Stimulated activated CD8-positive, alpha-beta memory T cell treated with anti-CD3 and anti-CD28 coated beads, Interleukin-15, amount 100 ng/mL, for 24 hours (primary cell): ENCODE results near the gene SIGLEC8.
"Not testable (repeated sequence)": the region's sequence is repeated elsewhere in the genome, so short reads cannot be mapped to it uniquely, and the experiment has no call there.

Source experiments
- DNase-seq: peaks from one replicate; pipeline ENCODE4 v3.0.0-alpha.2; 2020; ENCODE audit warnings: low read depth

The SIGLEC8 gene

DNA sequence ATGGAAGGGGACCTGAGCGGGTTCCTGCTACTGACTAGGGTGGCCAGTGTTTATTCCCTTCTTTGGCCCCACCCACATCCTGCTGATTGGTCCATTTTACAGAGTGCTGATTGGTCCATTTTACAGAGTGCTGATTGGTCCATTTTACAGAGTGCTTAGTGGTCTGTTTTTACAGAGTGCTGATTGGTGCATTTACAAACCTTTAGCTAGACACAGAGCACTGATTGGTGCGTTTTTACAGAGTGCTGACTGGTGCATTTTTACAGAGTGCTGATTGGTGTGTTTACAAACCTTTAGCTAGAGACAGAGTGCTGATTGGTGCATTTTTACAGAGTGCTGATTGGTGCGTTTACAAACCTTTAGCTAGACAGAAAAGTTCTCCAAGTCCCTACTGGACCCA, 10.7 kb downstream of the SIGLEC8 start:
- DNase-seq, result not testable (repeated sequence)

DNA sequence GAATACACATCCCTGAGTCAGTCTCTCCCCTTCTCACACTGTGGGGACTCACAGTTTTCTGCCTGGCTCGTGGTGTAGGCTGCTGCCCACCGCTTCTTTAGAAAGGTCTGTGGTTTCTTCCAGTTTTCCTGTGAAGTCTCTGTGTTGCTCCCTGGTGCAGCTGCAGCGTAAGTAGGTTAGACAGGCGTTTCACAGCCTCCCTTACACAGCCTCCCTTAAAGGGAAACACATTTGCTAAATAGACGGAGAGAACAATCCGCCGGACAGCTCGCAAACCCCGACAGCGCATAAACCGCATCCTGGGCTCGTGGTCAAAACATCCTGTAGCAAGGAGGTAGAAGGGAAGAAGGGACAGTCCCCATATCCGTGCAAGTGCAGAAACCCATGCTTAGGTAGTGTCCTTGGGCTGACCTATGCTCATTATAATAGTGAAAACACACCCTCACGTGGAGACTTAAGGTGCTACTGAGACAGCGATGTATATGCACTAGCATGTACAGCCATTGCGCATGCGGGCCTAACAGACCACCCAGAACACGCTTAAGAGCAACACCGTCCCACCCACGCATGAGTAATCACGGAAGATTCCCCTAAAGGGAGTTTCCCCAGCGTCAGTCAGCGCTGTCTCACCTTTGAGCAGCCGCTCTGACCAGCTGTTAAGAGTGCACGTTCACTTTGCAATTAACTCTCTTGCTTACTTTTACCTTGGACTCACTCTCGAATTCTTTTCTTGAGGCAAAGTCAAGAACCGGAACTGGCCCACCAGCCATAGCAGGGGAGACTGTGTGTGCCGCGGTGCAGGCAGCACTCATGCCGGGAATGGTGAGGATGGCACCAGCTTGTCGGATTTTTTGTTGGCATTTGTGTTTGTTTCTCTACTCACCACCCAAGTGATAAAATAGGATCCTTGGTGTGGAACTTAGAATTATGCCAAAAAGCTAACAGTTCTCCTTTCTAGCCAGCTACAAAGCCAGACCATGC, 16.6 kb downstream of the SIGLEC8 start:
- DNase-seq, result peak; percentile 55

DNA sequence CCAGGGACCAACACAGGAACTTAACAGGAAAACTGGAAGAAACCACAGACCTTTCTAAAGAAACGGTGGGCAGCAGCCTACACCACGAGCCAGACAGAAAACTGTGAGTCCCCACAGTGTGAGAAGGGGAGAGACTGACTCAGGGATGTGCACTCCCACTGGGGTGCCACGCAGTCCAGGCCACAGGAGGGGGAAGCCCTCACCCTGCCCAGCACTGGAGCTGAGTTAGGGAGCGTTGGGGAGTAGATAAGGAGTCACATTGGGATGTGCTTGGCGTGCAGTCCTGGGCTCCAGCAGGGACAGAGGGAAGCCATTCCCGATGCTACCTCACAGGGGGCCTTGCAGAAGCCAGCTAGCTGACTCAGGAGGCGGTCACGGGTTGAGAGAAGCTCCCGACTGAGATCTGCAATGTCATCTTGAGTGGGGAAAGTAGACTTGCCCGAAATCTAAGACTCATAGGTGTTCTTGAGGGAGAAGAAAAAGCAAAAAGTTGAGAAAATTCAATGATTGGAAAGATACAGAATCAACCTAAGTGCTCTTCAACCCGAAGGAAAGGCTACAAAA, 17.3 kb downstream of the SIGLEC8 start:
- DNase-seq, result no peak

DNA sequence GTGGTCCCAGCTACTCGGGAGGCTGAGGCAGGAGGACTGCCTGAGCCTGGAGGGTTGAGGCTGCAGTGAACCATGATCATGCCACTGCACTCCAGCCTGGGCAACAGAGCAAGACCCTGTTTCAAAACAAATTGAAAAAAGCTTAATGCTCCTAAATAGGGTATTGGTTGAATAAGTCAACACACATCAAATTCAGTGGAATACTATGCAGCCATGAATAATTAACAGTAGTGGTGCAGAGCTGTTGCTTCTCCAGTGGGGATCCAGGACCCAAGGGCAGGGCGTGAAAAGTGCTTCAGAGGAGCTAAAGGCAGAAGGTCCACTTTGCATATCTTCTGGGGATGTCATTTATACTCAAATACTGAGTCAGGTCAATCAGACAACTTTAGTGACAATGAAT, 18.2 kb downstream of the SIGLEC8 start:
- DNase-seq, result no peak

GRCh38 chr19:51439021-51439465, 19.2 kb downstream of the SIGLEC8 start:
- DNase-seq, result no peak

GRCh38 chr19:51434456-51434855, 23.8 kb downstream of the SIGLEC8 start:
- no peak for DNase-seq

- DNase-seq, result no peak
These were observed 25.2 kb downstream of the SIGLEC8 start for GRCh38 chr19:51433043-51433442.

DNA sequence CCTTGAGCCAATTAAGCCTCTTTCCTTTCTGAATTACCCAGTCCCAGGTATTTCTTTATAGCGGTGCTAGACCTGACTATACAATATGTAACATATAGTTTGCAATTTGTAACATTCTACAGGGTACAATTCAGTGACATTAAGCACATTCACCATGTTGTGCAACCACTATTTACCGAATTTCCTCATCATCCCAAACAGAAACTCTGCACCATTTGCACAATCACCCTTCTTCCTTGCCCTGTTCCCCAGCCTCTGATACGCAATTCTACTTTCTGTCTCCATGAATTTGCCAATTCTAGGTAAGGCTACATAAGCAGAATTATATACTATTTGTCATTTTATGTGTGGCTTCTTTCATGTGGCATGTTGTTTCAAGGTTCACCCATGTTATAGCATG, 27.1 kb downstream of the SIGLEC8 start:
- DNase-seq, result no peak

DNA sequence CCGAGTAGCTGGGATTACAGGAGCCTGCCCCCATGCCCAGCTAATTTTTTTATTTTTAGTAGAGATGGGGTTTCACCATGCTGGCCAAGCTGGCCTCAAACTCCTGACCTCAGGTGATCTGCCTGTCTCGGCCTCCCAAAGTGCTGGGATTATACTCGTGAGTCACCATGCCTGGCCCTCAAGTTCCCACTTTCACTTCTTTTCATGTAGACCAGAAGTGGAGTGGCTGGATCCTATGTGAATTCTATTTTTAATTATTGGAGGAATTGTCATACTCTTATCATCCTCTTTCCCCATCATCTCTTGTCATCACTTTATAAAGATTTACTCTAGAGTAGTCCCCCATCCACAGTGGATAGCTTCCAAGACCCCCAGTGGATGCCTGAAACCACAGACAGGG, 28.0 kb downstream of the SIGLEC8 start:
- DNase-seq, result no peak

DNA sequence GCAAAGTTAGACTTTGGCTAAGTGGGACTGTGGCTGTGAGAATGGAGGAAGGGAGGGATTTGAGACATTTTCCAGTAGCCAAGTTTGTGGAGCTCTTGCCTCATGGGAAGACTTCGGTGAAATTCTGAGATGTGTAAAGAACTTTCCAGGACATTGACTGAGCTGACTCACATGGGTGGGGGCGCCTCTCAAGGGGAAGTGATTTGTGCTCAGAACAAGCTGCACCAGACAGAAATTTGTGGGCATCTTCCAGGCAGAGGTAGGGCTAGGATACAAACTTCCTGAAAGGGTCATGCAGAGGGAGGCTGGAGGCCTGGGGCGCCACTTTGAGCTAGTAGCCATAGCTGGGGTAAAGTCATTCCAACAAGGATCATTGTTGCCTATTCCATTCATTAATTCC, 31.1 kb downstream of the SIGLEC8 start:
- DNase-seq, result no peak

DNA sequence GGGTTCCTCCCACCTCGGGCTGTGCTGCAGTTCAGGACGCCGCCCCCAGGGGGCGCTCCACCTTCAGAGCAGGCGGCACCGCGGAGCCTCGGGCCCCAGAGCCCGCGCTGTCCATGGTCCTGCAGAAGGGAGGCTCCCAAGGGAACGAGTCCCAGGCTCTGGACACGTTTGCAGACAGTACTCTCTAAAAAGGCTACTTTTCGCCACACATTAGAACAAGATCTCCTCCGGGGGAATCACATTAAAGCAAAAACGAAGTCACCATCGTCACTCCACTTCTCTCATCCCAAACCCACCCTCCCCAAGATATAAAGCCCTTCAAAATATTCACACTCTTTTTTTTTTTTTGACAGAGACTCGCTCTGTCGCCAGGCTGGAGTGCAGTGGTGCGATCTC, 36.2 kb downstream of the SIGLEC8 start:
- DNase-seq, result peak; percentile 98

DNA sequence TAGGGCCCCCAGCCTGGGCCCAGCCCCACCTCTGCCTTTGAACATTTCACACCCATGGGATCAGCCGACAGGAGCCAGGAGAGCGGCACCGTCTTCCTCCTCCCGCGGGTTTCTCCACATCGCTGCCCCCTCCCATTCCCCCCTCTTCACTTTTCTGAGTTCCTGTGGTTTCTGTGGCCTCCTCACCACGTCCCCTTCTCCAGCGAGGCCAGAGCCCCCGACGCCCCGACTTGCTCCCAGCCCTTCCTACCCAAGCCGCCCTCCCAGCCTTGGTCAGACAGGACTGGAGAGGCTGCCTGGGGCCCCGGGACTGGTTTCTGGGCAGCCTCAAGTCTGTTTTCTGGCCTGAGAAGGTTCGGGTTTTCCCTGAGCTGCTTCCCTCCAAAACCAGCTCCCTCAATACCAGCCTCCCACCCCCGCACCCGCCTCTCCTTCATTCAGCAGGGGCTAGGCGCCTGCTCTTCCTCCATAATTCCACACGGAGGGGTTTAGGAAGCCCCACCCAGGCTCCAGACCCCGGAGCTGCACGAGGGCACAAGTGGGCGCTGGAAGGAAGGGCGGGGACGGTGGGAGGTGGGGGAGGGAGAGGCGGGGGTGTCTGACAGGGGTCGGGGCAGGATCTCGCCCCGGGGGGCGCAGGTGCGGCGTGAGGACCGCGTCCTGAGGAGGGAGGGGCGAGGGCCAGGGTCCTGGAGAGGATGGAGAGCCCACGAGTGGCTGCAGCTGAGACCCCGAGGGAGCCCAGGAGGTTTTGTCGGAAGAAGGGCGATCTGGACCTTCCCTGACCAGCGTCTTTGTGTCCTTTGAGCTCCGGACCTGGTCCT, 36.8 kb downstream of the SIGLEC8 start:
- no peak for DNase-seq

DNA sequence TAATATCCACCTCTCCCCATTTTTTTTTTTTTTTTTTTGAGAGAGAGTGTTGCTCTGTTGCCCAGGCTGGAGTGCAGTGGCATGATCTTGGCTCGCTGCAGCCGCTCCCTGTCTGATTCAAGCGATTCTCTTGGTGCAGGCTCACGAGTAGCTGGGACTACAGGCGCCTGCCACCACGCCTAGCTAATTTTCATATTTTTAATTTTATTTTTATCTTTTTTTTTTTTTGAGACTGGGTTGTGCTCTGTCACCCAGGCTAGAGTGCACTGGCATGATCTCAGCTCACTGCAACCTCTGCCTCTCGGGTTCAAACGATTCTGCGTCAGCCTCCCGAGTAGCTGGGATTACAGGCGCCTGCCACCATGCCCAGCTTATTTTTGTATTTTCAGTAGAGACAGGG, 37.7 kb downstream of the SIGLEC8 start:
- DNase-seq, result not testable (repeated sequence)

DNA sequence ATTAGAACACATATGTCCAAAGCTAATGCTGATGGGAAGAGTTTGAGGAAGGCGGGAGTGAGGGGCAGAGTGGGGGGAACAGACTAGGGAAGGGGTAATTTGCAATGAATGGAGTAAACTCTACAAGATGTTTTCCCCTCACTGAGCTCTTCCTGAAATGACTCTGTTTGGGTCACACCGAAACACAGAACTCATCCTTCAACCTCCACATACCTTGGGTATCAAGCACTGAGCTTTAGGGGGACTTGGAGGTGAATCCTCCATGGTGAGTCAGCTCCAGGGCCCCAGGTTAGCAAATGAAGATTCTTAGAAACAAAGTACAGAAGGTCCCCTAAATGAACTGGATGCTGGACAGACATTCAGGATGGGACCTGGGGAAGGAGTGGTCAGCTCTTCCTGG, 39.5 kb downstream of the SIGLEC8 start:
- no peak for DNase-seq

DNA sequence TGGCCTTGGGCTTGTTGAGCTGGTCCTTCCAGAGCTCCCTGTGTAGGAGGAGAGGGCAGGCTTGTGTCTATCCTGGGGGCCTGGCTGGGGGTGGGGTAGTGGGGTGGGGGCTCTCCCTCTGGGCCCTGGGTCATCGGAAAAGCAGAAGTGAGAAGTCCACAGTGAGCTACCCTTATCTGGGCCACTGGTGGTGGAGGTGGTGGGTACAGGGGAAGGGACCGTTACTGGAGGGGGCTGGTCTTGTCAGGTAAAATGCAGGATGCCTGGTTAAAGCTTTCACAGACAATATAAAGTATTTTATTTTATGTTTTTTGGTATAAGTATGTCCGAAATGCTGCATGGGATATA, 40.5 kb downstream of the SIGLEC8 start:
- DNase-seq, result no peak

GRCh38 chr19:51417107-51417809, 41.0 kb downstream of the SIGLEC8 start, which contains the start of gene SIGLEC10:
Gene SIGLEC10, minus strand, starts transcription at chr19:51417642. Its CDS starts 61 bp downstream, at chr19:51417581.
- DNase-seq, result no peak

DNA sequence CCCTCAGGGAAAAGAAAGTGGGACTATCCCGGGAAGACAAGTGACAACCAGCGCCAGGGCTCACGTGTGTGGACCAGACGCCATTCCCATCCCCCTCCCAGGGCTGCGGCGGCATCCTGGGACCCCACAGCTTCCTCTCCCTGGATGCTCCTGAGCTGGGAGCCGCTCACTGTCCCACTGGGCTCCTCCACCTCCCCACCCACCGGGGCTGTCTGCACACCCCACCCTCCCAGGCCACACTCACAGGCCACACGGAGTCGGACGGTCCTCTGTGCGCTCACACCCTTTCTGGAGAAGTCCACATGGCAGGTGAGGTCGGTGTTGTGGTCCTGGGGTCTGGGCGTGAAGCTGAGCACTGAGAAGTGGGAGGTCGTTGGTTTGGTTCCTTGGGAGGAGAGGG, 41.8 kb downstream of the SIGLEC8 start:
- not testable (repeated sequence) for DNase-seq

- DNase-seq, result no peak
These were observed 43.1 kb downstream of the SIGLEC8 start for GRCh38 chr19:51415187-51415586.

GRCh38 chr19:51410950-51411748, 47.1 kb downstream of the SIGLEC8 start:
- no peak for DNase-seq

DNA sequence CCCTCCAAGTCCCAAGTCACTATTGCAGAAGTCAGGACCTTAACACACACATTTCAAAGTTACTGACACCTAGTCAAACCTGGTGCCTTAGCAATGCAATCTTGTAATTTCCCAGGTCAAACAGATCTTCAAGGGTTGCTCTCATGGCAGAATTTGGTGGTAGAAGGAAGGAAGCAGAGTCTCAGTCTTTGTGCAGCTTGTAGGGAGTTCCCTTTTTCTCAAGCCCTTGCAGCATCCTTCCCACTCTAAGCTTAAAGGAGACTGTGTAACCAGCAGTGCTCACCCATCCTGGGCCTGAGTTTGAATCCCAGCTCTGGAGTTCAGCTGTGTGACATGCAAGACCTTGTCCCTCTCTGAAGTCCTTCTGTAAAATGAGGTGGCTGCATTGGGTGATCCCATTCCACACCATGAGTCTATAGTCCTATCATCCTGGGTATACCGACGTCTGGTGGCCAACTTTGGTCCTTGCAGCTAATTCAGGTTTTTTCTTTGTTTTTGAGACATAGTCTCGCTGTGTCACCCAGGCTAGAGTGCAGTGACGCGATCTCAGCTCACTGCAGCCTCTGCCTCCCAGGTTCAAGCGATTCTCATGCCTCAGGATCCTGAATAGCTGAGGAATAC, 50.6 kb downstream of the SIGLEC8 start:
- DNase-seq, result no peak

DNA sequence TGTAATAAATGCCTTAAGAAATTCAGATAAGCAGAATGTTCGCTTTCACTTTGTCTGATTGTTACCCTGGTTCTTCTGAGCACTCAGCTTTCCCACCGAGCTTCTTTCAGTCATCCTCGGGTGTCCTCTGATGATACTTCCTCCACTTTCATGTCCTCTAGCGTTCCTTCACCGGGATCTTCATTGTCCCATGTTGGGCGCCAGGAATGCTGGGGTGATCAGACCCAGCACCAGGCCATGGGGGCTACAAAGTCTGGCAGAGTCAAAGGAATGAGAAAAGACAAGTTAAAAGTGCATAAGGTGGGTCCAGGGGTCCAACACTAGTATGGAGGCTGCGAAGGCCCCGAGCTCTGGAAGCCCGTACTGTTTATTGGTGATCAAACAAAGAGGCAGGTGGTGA, 56.1 kb downstream of the SIGLEC8 start:
- no peak for DNase-seq
